GM12891 (cell line): Measurements from ENCODE around the gene SDR9C7.
"Not testable (repeated sequence)": the region's sequence is repeated elsewhere in the genome, so short reads cannot be mapped to it uniquely, and the experiment has no call there.

ENCODE experiments used
- POLR2A ChIP-seq: IDR thresholded peaks from 2 replicates; pipeline ENCODE4 v1.6.1; 2011; ENCODE audit warnings: low read depth, low read length, control low read depth
- POLR2AphosphoS5 ChIP-seq: IDR thresholded peaks from 2 replicates; pipeline ENCODE4 v1.6.1; 2011; ENCODE audit warnings: low read depth, low read length, control low read depth
- SPI1 ChIP-seq: IDR thresholded peaks from 2 replicates; pipeline ENCODE4 v1.6.1; 2011; ENCODE audit warnings: low read depth, low read length, control low read depth
- TAF1 ChIP-seq: IDR thresholded peaks from 2 replicates; pipeline ENCODE4 v1.6.1; 2011; ENCODE audit warnings: low read depth, low read length, control low read depth

GRCh38 chr12:56974224-56974623 lies 40.0 kb upstream of the SDR9C7 start:
- not testable (repeated sequence) for TF ChIP-seq POLR2AphosphoS5, POLR2A, TAF1, SPI1
